Astrocyte (in vitro differentiated cells and primary cell): ENCODE measurements around the gene TRMT61A.

ENCODE experiments used
- EZH2 ChIP-seq: IDR thresholded peaks from 2 replicates; pipeline ENCODE4 v1.6.1; 2012; ENCODE audit warnings: mild to moderate bottlenecking, low read length, inconsistent platforms; ENCODE audit not compliant: insufficient read depth
- TF ChIP-seq, protein P1 (sequence below): IDR thresholded peaks from 2 replicates; pipeline ENCODE4 v1.5.1; 2011; ENCODE audit warnings: low read depth, mild to moderate bottlenecking, inconsistent platforms, low read length, moderate library complexity; ENCODE audit not compliant: insufficient read depth

DNA sequence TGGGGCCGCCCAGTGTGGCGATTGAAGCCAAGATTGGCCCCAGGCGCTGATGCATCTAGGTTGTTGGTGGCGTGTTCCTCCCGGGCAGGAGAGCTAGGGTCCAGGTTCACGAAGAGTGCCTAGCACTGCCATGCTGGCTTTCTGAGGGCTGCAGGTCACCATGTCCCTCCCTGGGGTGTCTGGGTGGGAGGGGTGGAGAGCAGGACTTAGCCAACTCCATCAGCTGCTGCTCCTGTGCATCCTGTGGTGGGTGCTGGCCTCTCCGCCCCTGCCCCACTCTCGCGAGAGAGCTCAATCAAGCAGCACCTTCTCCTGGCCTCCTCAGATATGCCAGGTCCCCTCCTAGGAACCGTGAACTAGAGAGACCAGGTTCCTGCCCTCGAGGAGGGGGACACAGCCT is 1.8 kb downstream of the TRMT61A start:
- TF ChIP-seq, protein P1, sequence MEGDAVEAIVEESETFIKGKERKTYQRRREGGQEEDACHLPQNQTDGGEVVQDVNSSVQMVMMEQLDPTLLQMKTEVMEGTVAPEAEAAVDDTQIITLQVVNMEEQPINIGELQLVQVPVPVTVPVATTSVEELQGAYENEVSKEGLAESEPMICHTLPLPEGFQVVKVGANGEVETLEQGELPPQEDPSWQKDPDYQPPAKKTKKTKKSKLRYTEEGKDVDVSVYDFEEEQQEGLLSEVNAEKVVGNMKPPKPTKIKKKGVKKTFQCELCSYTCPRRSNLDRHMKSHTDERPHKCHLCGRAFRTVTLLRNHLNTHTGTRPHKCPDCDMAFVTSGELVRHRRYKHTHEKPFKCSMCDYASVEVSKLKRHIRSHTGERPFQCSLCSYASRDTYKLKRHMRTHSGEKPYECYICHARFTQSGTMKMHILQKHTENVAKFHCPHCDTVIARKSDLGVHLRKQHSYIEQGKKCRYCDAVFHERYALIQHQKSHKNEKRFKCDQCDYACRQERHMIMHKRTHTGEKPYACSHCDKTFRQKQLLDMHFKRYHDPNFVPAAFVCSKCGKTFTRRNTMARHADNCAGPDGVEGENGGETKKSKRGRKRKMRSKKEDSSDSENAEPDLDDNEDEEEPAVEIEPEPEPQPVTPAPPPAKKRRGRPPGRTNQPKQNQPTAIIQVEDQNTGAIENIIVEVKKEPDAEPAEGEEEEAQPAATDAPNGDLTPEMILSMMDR: no peak
- TF ChIP-seq EZH2: no peak
